Fibroblast of villous mesenchyme (primary cell): ENCODE data around the gene CISD1. TPM values are rescaled to one million over a fixed set of nuclear protein-coding genes. Genes with fewer than 3 reads are reported as not detected.
A peak's percentile ranks its signal among the peaks of the same experiment; 100 is the strongest.

Source experiments
- DNase-seq: peaks from one replicate; pipeline ENCODE4 v3.0.0-alpha.2; 2010; ENCODE audit warnings: low read depth
- H3K4me3 ChIP-seq: 2 replicates; pipeline ENCODE4 v1.5.1; 2011; ENCODE audit warnings: low read depth, mild to moderate bottlenecking, low read length
- CTCF ChIP-seq: IDR thresholded peaks from 2 replicates; pipeline ENCODE4 v1.5.1; 2012; ENCODE audit warnings: low read depth, mild to moderate bottlenecking, low read length; ENCODE audit not compliant: insufficient read depth
- total RNA-seq: library from RNA; depleted of rRNA; stranded (reverse); fragments of >200 nt; gene quantifications from 2 replicates; pipeline ENCODE4 v1.2.3, GENCODE V29; 2012

Gene CISD1
- total RNA-seq, 1 donor: 38.0 TPM

GRCh38 chr10:58307676-58308075, 38.7 kb downstream of the CISD1 start:
- no peak overlapping the region for H3K4me3 ChIP-seq
- TF ChIP-seq CTCF: no peak
- no peak for DNase-seq

GRCh38 chr10:58311026-58311425, 42.1 kb downstream of the CISD1 start:
- DNase-seq: no peak
- no peak for TF ChIP-seq CTCF
- no peak overlapping the region for H3K4me3 ChIP-seq

GRCh38 chr10:58316874-58317273, 47.9 kb downstream of the CISD1 start:
- DNase-seq: no peak
- TF ChIP-seq CTCF: no peak
- no peak overlapping the region for H3K4me3 ChIP-seq

GRCh38 chr10:58318346-58318745, 49.4 kb downstream of the CISD1 start:
- H3K4me3 ChIP-seq: no peak overlapping the region
- TF ChIP-seq CTCF: no peak
- DNase-seq: peak; percentile 67

- no peak overlapping the region for H3K4me3 ChIP-seq
- DNase-seq: peak; percentile 16
- TF ChIP-seq CTCF: no peak
Measured at GRCh38 chr10:58319599-58319998, 50.6 kb downstream of the CISD1 start.

- no peak overlapping the region for H3K4me3 ChIP-seq
- no peak for DNase-seq
- no peak for TF ChIP-seq CTCF
Measured at GRCh38 chr10:58320351-58321049, 51.5 kb downstream of the CISD1 start.

- DNase-seq: peak; percentile 62
- TF ChIP-seq CTCF: no peak
- H3K4me3 ChIP-seq: no peak overlapping the region
Measured at GRCh38 chr10:58322072-58322834, 53.3 kb downstream of the CISD1 start.
